WI38 (cell line): ENCODE data around the gene RAB10.
A peak's percentile ranks its signal among the peaks of the same experiment; 100 is the strongest.

Source experiments
- H3K4me3 ChIP-seq: 2 replicates; pipeline ENCODE4 v1.5.1; 2011; ENCODE audit warnings: low read depth, mild to moderate bottlenecking, control low read depth, low read length
- TF ChIP-seq, protein P1 (sequence below): IDR thresholded peaks from 2 replicates; pipeline ENCODE4 v1.5.1; 2012; ENCODE audit warnings: low read depth, mild to moderate bottlenecking, control low read depth, low read length

The RAB10 gene

GRCh38 chr2:26130763-26131162 lies 96.9 kb downstream of the RAB10 start:
- TF ChIP-seq, protein P1, sequence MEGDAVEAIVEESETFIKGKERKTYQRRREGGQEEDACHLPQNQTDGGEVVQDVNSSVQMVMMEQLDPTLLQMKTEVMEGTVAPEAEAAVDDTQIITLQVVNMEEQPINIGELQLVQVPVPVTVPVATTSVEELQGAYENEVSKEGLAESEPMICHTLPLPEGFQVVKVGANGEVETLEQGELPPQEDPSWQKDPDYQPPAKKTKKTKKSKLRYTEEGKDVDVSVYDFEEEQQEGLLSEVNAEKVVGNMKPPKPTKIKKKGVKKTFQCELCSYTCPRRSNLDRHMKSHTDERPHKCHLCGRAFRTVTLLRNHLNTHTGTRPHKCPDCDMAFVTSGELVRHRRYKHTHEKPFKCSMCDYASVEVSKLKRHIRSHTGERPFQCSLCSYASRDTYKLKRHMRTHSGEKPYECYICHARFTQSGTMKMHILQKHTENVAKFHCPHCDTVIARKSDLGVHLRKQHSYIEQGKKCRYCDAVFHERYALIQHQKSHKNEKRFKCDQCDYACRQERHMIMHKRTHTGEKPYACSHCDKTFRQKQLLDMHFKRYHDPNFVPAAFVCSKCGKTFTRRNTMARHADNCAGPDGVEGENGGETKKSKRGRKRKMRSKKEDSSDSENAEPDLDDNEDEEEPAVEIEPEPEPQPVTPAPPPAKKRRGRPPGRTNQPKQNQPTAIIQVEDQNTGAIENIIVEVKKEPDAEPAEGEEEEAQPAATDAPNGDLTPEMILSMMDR = no peak
- H3K4me3 ChIP-seq = no peak overlapping the region

DNA sequence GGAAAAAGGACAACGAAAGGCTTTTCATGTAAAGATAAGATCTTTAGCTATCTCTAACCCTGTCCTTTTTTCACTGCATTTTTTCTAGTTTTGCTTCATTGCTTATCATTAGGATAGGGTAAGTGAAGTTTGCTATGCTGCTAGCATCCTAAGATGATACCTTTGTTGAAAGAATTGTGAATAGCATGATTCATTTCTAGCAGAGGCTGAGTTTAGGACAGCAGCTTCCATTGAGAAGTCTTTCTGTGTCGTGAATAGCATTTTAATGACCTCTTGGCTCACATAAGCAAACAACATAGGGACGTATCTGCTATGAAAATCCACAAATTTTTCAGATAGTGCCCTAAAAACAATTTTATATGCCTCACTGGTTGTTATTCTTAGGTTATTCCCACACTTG lies 102.6 kb downstream of the RAB10 start:
- TF ChIP-seq, protein P1 = no peak
- no peak overlapping the region for H3K4me3 ChIP-seq

DNA sequence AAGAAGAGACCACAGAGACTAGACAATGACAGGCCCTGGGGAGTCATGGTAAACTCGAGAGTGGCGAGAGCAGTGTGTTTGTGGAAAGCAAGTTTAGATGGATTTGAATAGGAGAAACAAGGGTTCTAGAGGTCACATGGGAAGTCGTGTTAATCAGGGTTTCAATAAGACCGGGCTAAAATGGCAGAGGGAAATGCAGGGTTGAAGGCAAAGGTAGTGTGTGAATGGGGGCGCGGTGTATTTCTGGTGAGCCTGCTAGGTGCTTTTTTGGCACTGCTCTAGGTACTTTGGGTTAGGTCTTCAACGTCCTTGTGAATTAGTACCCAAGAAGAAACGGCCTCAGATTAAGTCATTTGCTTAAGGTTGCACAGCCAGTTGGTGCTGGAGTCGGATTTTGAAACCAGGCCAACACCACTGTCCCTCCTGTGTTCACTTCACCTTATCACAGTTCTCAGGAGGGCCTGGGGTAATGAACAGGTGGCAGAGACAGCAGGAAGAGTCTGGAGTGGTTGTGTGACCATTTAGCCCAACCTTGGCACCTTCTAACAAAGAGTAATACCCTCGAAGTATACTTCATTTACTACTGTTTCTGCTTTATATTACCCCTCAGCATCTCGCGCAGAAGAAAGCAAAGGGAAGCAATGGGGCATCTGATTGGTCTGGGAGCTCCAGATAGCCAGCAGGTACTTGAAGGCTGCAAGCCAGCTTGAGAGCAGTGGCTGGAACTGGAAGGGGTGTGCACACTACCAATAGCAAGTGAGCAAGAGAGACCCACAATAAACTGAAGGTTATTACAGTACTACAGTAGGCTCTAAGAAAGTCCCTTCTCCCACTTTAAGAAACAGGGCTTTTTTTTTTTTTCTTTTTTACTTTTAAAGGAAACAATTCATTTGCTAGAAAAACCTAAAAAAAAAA lies 105.6 kb downstream of the RAB10 start:
- H3K4me3 ChIP-seq = no peak overlapping the region
- TF ChIP-seq, protein P1 = no peak

- no peak overlapping the region for H3K4me3 ChIP-seq
- TF ChIP-seq, protein P1 = no peak
Observed at GRCh38 chr2:26141145-26141769, 107.4 kb downstream of the RAB10 start.

GRCh38 chr2:26144031-26144430 lies 110.1 kb downstream of the RAB10 start:
- TF ChIP-seq, protein P1 = no peak
- no peak overlapping the region for H3K4me3 ChIP-seq

GRCh38 chr2:26144953-26145680 lies 111.2 kb downstream of the RAB10 start:
- TF ChIP-seq, protein P1 = peak; percentile 66
- H3K4me3 ChIP-seq = no peak overlapping the region
